ENCODE measurements around the gene SLC25A38.

The SLC25A38 gene

DNA sequence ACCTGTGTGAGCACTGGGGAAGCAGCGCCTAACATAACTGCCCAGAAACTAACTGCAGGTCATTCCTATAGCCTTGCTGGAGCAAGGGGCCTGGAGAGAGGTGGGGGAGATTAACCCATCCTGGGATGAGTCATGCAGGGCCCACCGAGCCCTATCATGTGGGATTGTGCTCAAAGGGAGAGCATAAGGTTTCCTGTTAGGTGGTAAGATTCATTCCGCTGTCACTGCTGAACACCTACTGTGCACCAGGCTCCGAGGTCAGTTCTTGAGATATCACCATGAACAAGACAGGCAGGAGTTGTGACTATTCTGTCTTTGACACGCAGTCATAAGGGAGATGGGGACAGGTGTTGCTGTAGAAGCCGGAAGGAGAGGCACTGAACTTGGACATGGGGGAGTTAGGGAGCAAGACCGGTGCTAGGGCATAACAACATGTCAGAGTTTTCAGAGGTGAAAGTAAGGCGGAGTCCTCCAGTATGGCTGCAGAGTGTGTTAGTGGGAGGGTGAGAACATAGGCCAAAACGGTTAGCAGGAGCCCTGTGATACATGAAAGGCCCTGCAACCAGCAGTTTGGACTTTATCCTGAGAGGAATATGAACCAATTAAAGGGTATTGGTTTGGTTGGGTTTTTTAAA lies 2.4 kb downstream of the SLC25A38 start:
- Histone ChIP-seq H3K79me2 (peaks cover 30% of the 10 kb centered on the region), H3K9me3 (ENCODE audit: control insufficient read depth, low read length) (no peaks in the 10 kb centered on the region), H3K9ac (no peak overlapping the region), H2AFZ (no peak overlapping the region), H3K27ac (no peak overlapping the region), H3K4me2 (ENCODE audit: low read length) (no peak overlapping the region), H3K36me3 (ENCODE audit: control insufficient read depth, insufficient read depth, low read length) (no peaks in the 10 kb centered on the region), H3K4me3 (ENCODE audit: low read depth, low read length) (no peak overlapping the region), H3K4me1 (peaks cover 17% of the 10 kb centered on the region), H3K27me3 (ENCODE audit: control insufficient read depth, insufficient read depth, low read length) (no peaks in the 10 kb centered on the region)
- TF ChIP-seq, protein P1, sequence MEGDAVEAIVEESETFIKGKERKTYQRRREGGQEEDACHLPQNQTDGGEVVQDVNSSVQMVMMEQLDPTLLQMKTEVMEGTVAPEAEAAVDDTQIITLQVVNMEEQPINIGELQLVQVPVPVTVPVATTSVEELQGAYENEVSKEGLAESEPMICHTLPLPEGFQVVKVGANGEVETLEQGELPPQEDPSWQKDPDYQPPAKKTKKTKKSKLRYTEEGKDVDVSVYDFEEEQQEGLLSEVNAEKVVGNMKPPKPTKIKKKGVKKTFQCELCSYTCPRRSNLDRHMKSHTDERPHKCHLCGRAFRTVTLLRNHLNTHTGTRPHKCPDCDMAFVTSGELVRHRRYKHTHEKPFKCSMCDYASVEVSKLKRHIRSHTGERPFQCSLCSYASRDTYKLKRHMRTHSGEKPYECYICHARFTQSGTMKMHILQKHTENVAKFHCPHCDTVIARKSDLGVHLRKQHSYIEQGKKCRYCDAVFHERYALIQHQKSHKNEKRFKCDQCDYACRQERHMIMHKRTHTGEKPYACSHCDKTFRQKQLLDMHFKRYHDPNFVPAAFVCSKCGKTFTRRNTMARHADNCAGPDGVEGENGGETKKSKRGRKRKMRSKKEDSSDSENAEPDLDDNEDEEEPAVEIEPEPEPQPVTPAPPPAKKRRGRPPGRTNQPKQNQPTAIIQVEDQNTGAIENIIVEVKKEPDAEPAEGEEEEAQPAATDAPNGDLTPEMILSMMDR (IDR thresholded peaks at IDR 0.05), result no peak

DNA sequence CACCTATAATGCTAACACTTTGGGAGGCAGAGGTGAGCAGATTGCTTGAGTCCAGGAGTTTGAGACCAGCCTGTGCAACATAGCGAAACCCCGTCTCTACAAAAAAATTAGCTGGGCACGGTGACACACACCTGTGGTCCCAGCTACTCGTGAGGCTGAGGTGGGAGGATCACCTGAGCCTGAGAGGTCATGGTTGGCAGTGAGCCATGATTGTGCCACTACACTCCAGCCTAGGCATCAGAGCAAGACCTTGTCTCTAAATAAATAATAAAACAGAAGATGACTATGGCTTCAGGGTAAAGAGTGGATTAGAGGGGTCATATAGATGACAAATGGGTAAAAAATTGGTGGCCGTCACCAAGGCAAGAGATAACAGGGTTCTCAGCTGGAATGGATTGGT lies 3.1 kb downstream of the SLC25A38 start:
- H3K9ac ChIP-seq, result no peak overlapping the region
- no peak overlapping the region for H3K4me3 ChIP-seq (ENCODE audit: low read depth, low read length)
- no peaks in the 10 kb centered on the region for H3K36me3 ChIP-seq (ENCODE audit: control insufficient read depth, insufficient read depth, low read length)
- no peaks in the 10 kb centered on the region for H3K9me3 ChIP-seq (ENCODE audit: control insufficient read depth, low read length)
- TF ChIP-seq, protein P1 (IDR thresholded peaks at IDR 0.05), result no peak
- H3K4me1 ChIP-seq, result peaks cover 17% of the 10 kb centered on the region
- H2AFZ ChIP-seq, result no peak overlapping the region
- H3K27ac ChIP-seq, result no peak overlapping the region
- H3K4me2 ChIP-seq (ENCODE audit: low read length), result no peak overlapping the region
- no peaks in the 10 kb centered on the region for H3K27me3 ChIP-seq (ENCODE audit: control insufficient read depth, insufficient read depth, low read length)
- peaks cover 30% of the 10 kb centered on the region for H3K79me2 ChIP-seq

DNA sequence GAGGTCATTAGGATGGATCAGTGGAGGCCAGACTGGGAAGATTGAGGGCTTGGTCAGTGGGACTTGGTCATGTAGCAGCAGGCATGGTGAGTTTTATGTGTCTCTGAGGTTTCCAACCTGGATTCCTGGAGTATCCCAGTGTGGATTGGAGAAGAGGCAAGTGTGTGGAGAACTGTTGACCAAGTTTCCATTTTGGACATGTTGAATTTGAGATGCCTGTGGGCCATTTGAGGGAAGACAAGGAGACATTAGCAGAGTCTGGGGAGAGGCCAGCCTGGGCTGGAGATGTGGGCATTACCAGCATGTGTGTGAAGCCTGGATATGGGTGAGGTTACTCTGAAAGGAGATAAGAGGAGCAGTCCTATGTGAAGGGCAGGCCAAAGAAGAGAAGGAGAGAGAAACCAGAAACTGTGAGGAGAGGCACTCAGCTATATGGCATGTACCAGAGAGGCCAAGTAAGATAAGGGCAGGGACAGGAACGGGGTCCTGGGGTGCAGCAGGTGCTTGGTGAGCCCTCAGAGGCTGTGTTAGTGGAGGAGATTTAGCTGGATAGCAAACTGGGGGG lies 4.3 kb downstream of the SLC25A38 start:
- Histone ChIP-seq H2AFZ (no peak overlapping the region), H3K27ac (no peak overlapping the region), H3K79me2 (peaks cover 30% of the 10 kb centered on the region), H3K27me3 (ENCODE audit: control insufficient read depth, insufficient read depth, low read length) (no peaks in the 10 kb centered on the region), H3K36me3 (ENCODE audit: control insufficient read depth, insufficient read depth, low read length) (no peaks in the 10 kb centered on the region), H3K4me1 (peaks cover 17% of the 10 kb centered on the region), H3K9ac (no peak overlapping the region), H3K4me2 (ENCODE audit: low read length) (no peak overlapping the region), H3K9me3 (ENCODE audit: control insufficient read depth, low read length) (no peaks in the 10 kb centered on the region), H3K4me3 (ENCODE audit: low read depth, low read length) (no peak overlapping the region)
- TF ChIP-seq, protein P1 (IDR thresholded peaks at IDR 0.05), result no peak

DNA sequence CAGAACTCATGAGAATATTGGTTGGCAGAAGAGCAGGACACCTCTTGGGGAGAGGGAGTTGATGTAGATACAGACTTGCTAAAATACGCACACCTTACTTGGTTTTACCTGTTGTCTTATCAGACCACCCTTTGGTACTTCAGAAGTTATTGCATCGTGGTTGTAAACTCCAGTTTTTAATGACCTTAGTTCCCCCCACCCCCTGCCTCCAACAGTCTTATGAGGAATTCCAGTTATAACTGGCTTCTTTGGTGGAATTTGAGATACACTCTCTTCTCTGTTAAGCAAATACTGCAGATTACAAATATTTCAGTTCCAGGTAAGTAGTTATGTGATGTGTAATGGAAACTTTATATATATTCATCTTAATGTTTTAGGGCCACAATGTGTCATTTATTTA lies 5.0 kb downstream of the SLC25A38 start:
- Histone ChIP-seq H3K4me3 (ENCODE audit: low read depth, low read length) (no peak overlapping the region), H3K9ac (no peak overlapping the region), H3K27ac (no peak overlapping the region), H3K4me2 (ENCODE audit: low read length) (no peak overlapping the region), H3K79me2 (peaks cover 30% of the 10 kb centered on the region), H3K27me3 (ENCODE audit: control insufficient read depth, insufficient read depth, low read length) (no peaks in the 10 kb centered on the region), H3K4me1 (peaks cover 17% of the 10 kb centered on the region), H3K9me3 (ENCODE audit: control insufficient read depth, low read length) (no peaks in the 10 kb centered on the region), H3K36me3 (ENCODE audit: control insufficient read depth, insufficient read depth, low read length) (no peaks in the 10 kb centered on the region), H2AFZ (no peak overlapping the region)
- TF ChIP-seq, protein P1 (IDR thresholded peaks at IDR 0.05), result no peak

DNA sequence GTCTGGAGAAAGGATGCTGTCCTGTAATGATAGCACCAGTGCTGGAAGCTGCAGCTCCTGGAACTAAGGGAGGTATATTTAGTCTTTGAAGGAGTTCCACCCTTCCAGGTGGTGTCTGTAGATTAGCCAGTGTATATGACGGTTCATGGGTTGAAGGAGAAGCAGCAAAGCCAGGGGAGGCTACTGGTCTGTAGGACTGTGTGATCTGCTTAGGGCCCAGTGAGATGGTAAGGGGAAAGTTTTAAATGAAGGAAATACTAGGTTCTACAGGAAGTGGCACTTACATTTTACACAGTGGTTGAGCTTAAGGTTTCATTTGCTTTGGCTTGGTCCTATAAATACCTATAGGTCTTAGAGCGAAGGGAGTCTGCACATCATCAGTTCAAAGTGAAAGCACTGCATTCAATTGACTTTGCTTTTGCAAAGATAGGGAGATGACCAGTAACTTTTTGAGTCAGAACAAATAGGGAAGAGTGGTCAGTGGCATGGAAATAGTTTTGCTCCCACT lies 5.6 kb downstream of the SLC25A38 start:
- H3K9me3 ChIP-seq (ENCODE audit: control insufficient read depth, low read length), result no peaks in the 10 kb centered on the region
- no peak overlapping the region for H2AFZ ChIP-seq
- H3K79me2 ChIP-seq, result peaks cover 30% of the 10 kb centered on the region
- H3K4me1 ChIP-seq, result peaks cover 17% of the 10 kb centered on the region
- no peak overlapping the region for H3K4me2 ChIP-seq (ENCODE audit: low read length)
- H3K9ac ChIP-seq, result no peak overlapping the region
- H3K4me3 ChIP-seq (ENCODE audit: low read depth, low read length), result no peak overlapping the region
- no peak overlapping the region for H3K27ac ChIP-seq
- no peaks in the 10 kb centered on the region for H3K36me3 ChIP-seq (ENCODE audit: control insufficient read depth, insufficient read depth, low read length)
- H3K27me3 ChIP-seq (ENCODE audit: control insufficient read depth, insufficient read depth, low read length), result no peaks in the 10 kb centered on the region
- TF ChIP-seq, protein P1 (IDR thresholded peaks at IDR 0.05), result no peak
